Lower lobe of right lung (tissue), 2 donors: Measurements from ENCODE around the gene B4GALT5. TPM values are rescaled to one million over a fixed set of nuclear protein-coding genes. Genes with fewer than 3 reads are reported as not detected.

Experiments used
- ATAC-seq, 2 donors: fragments of 200-7000 bp; cut with Tn5 transposase; one replicate each; pipeline ENCODE4 v1.9.1; 2020 to 2022; ENCODE audit warnings: mild to moderate bottlenecking in 2 of 2, moderate library complexity in 2 of 2
- DNase-seq: peaks from one replicate; pipeline ENCODE4 v3.0.0-alpha.2; 2020
- H3K27ac ChIP-seq: fragments of 200-600 bp; one replicate; pipeline ENCODE4 v1.8.0; 2022
- H3K27me3 ChIP-seq: fragments of 200-600 bp; one replicate; pipeline ENCODE4 v1.8.0; 2022; ENCODE audit warnings: low read depth
- H3K36me3 ChIP-seq: fragments of 200-600 bp; one replicate; pipeline ENCODE4 v1.8.0; 2022; ENCODE audit warnings: mild to moderate bottlenecking
- H3K4me1 ChIP-seq: fragments of 200-600 bp; one replicate; pipeline ENCODE4 v1.8.0; 2022
- H3K4me3 ChIP-seq: fragments of 200-600 bp; one replicate; pipeline ENCODE4 v1.8.0; 2022; ENCODE audit warnings: mild to moderate bottlenecking
- H3K9me3 ChIP-seq: fragments of 200-600 bp; one replicate; pipeline ENCODE4 v1.8.0; 2022
- CTCF ChIP-seq: fragments of 200-600 bp; IDR thresholded peaks from one replicate; pipeline ENCODE4 v1.8.0; 2022; ENCODE audit warnings: antibody characterized with exemption, mild to moderate bottlenecking
- intact Hi-C: fragments of 100-400 bp; cut with DNase I; formaldehyde crosslinking; loops from one replicate; pipeline ENCODE4 v1.11.0; 2022
- total RNA-seq: library from RNA; stranded (reverse); fragmentation: NEBNext Ultra II Directional; extraction: Animal tissue kit (Norgen Biotek cat#: 25700); gene quantifications from one replicate; pipeline ENCODE4 v1.2.1, GENCODE V29; 2021
- donor health status: DM: no; HTN: yes; CAD: no; lungs with severe emphysema.

B4GALT5 gene
- total RNA-seq, 1 donor from 2014 or later, result 39.5 TPM

- Histone ChIP-seq H3K4me1 (peaks cover 82% of the 10 kb centered on the region), H3K27ac (no peak overlapping the region), H3K36me3 (no peaks in the 10 kb centered on the region), H3K9me3 (no peaks in the 10 kb centered on the region), H3K27me3 (no peaks in the 10 kb centered on the region), H3K4me3 (no peak overlapping the region)
- no peak for TF ChIP-seq CTCF
- intact Hi-C loops, result no loop called here
- DNase-seq (no peak), ATAC-seq (no peak)
Measured at GRCh38 chr20:49701916-49702315, 11.8 kb downstream of the B4GALT5 start.

GRCh38 chr20:49701241-49701790 is 12.4 kb downstream of the B4GALT5 start:
- ATAC-seq, result no peak
- intact Hi-C loops, result no loop called here

GRCh38 chr20:49700411-49701185 is 13.1 kb downstream of the B4GALT5 start:
- Histone ChIP-seq H3K36me3 (no peaks in the 10 kb centered on the region), H3K9me3 (no peaks in the 10 kb centered on the region), H3K4me1 (peaks cover 85% of the 10 kb centered on the region), H3K4me3 (no peak overlapping the region), H3K27me3 (no peaks in the 10 kb centered on the region), H3K27ac (peak overlapping the region; percentile 29)
- TF ChIP-seq CTCF, result no peak
- DNase-seq (no peak), ATAC-seq (peak; percentile 69 to 75)
- intact Hi-C loops, result no loop called here

More at GRCh38 chr20:49701241-49701790, 12.4 kb downstream of the B4GALT5 start:
- Histone ChIP-seq H3K4me3 (no peak overlapping the region), H3K27me3 (no peaks in the 10 kb centered on the region), H3K36me3 (no peaks in the 10 kb centered on the region), H3K4me1 (peaks cover 82% of the 10 kb centered on the region), H3K9me3 (no peaks in the 10 kb centered on the region), H3K27ac (no peak overlapping the region)
- TF ChIP-seq CTCF, result no peak
- no peak for DNase-seq

- H3K4me3 ChIP-seq, result no peak overlapping the region
- no peaks in the 10 kb centered on the region for H3K36me3 ChIP-seq
- intact Hi-C loops, result no loop called here
- DNase-seq (no peak), ATAC-seq (no peak)
- no peaks in the 10 kb centered on the region for H3K27me3 ChIP-seq
- H3K4me1 ChIP-seq, result peaks cover 83% of the 10 kb centered on the region
- H3K27ac ChIP-seq, result no peak overlapping the region
- no peaks in the 10 kb centered on the region for H3K9me3 ChIP-seq
- no peak for TF ChIP-seq CTCF
Measured at GRCh38 chr20:49699200-49699992, 14.3 kb downstream of the B4GALT5 start.

- ATAC-seq, result no peak
- peaks cover 88% of the 10 kb centered on the region for H3K4me1 ChIP-seq
Measured at GRCh38 chr20:49698477-49698876, 15.2 kb downstream of the B4GALT5 start.

More at GRCh38 chr20:49698477-49698876, 15.2 kb downstream of the B4GALT5 start:
- TF ChIP-seq CTCF, result no peak
- no peaks in the 10 kb centered on the region for H3K27me3 ChIP-seq
- H3K4me3 ChIP-seq, result no peak overlapping the region
- H3K27ac ChIP-seq, result no peak overlapping the region
- H3K36me3 ChIP-seq, result no peaks in the 10 kb centered on the region
- no peaks in the 10 kb centered on the region for H3K9me3 ChIP-seq
- DNase-seq, result no peak
- intact Hi-C loops, result no loop called here
